Mesothelial cell of epicardium (in vitro differentiated cells): ENCODE measurements around the gene DHX38. TPM values are rescaled to one million over a fixed set of nuclear protein-coding genes. Genes with fewer than 3 reads are reported as not detected.

Source experiments
- DNase-seq, 2 experiments: peaks; one replicate each; pipeline ENCODE4 v3.0.0; 2021; ENCODE audit warnings: low spot score in 2 of 2; ENCODE audit not compliant: unreplicated experiment in 2 of 2
- H3K27ac Mint-ChIP-seq: 2 replicates; pipeline ENCODE4 v1.8.0; 2021; ENCODE audit warnings: mixed read lengths
- H3K27me3 Mint-ChIP-seq: 2 replicates; pipeline ENCODE4 v1.8.0; 2021; ENCODE audit warnings: low read depth, mixed read lengths
- H3K36me3 Mint-ChIP-seq: 2 replicates; pipeline ENCODE4 v1.8.0; 2021; ENCODE audit warnings: mixed read lengths
- H3K4me1 Mint-ChIP-seq: 2 replicates; pipeline ENCODE4 v1.8.0; 2021; ENCODE audit warnings: mixed read lengths
- H3K4me3 Mint-ChIP-seq: 2 replicates; pipeline ENCODE4 v1.8.0; 2021; ENCODE audit warnings: mild to moderate bottlenecking, moderate library complexity, mixed read lengths
- H3K9me3 Mint-ChIP-seq: 2 replicates; pipeline ENCODE4 v1.8.0; 2021; ENCODE audit warnings: mixed read lengths
- CTCF ChIP-seq: fragments of 200-600 bp; sonication (generic); IDR thresholded peaks from one replicate; pipeline ENCODE4 v1.5.0; 2021; ENCODE audit warnings: antibody characterized with exemption; ENCODE audit not compliant: unreplicated experiment
- total RNA-seq: library from RNA; stranded (reverse); gene quantifications from 3 replicates; pipeline ENCODE4 v1.2.1, GENCODE V29; 2021

The DHX38 gene
- total RNA-seq, 1 donor from 2014 or later, result 90.9 TPM

GRCh38 chr16:72142476-72142875, 48.8 kb downstream of the DHX38 start:
- no peak overlapping the region for H3K4me3 Mint-ChIP-seq
- no peak overlapping the region for H3K27ac Mint-ChIP-seq
- peaks cover 3% of the 10 kb centered on the region for H3K36me3 Mint-ChIP-seq
- DNase-seq, result no peak
- H3K9me3 Mint-ChIP-seq, result peaks cover under 1% of the 10 kb centered on the region
- no peaks in the 10 kb centered on the region for H3K4me1 Mint-ChIP-seq
- TF ChIP-seq CTCF, result no peak
- no peaks in the 10 kb centered on the region for H3K27me3 Mint-ChIP-seq

- no peak for TF ChIP-seq CTCF
- no peak overlapping the region for H3K27ac Mint-ChIP-seq
- H3K4me1 Mint-ChIP-seq, result no peaks in the 10 kb centered on the region
- H3K9me3 Mint-ChIP-seq, result peaks cover 3% of the 10 kb centered on the region
- no peak overlapping the region for H3K4me3 Mint-ChIP-seq
- no peaks in the 10 kb centered on the region for H3K27me3 Mint-ChIP-seq
- peaks cover 5% of the 10 kb centered on the region for H3K36me3 Mint-ChIP-seq
- DNase-seq, result no peak
Measured at GRCh38 chr16:72149676-72150464, 56.2 kb downstream of the DHX38 start.

- peaks cover 33% of the 10 kb centered on the region for H3K4me1 Mint-ChIP-seq
- no peak overlapping the region for H3K4me3 Mint-ChIP-seq
- no peak for TF ChIP-seq CTCF
- no peaks in the 10 kb centered on the region for H3K27me3 Mint-ChIP-seq
- H3K9me3 Mint-ChIP-seq, result peaks cover 8% of the 10 kb centered on the region
- no peak for DNase-seq
- peaks cover 4% of the 10 kb centered on the region for H3K36me3 Mint-ChIP-seq
- H3K27ac Mint-ChIP-seq, result peak overlapping the region; percentile 55
Measured at GRCh38 chr16:72159386-72159785, 65.7 kb downstream of the DHX38 start.

GRCh38 chr16:72159801-72160200, 66.2 kb downstream of the DHX38 start:
- Mint-ChIP-seq H3K27ac (peak overlapping the region; percentile 55), H3K36me3 (peaks cover 4% of the 10 kb centered on the region), H3K9me3 (peaks cover 8% of the 10 kb centered on the region), H3K4me3 (no peak overlapping the region), H3K4me1 (peaks cover 37% of the 10 kb centered on the region), H3K27me3 (no peaks in the 10 kb centered on the region)
- no peak for DNase-seq
- TF ChIP-seq CTCF, result no peak

- Mint-ChIP-seq H3K27me3 (no peaks in the 10 kb centered on the region), H3K4me3 (no peak overlapping the region), H3K27ac (no peak overlapping the region), H3K36me3 (peaks cover 4% of the 10 kb centered on the region), H3K4me1 (peaks cover 46% of the 10 kb centered on the region), H3K9me3 (peaks cover 11% of the 10 kb centered on the region)
- DNase-seq, result no peak
- TF ChIP-seq CTCF, result no peak
Measured at GRCh38 chr16:72162105-72162692, 68.6 kb downstream of the DHX38 start.

Other genes starting within 250 kb of the DHX38 start
- gene ATXN1L, start 247.9 kb upstream of the DHX38 start, total RNA-seq, result 31.6 to 32.5 TPM (median 31.9 TPM) in 3 replicates
- 25.2 to 28.8 TPM (median 27.1 TPM) in 3 replicates for gene ZNF821, start 209.7 kb upstream of the DHX38 start, total RNA-seq
- gene IST1, start 198.3 kb upstream of the DHX38 start, total RNA-seq, result 307 to 309 TPM (median 309 TPM) in 3 replicates
- 0.04 to 0.05 TPM in 2 of 3 replicates, not detected in the other for gene PKD1L3, start 93.4 kb upstream of the DHX38 start, total RNA-seq
- 9.2 to 11.7 TPM (median 11.5 TPM) in 3 replicates for gene DHODH, start 85.1 kb upstream of the DHX38 start, total RNA-seq
- not detected in 3 replicates for gene HP, start 39.3 kb upstream of the DHX38 start, total RNA-seq
- gene HPR, start 30.6 kb upstream of the DHX38 start, total RNA-seq, result 0.22 to 0.33 TPM (median 0.29 TPM) in 3 replicates
- 16.1 to 17.6 TPM (median 16.7 TPM) in 3 replicates for gene TXNL4B, start 227 bp upstream of the DHX38 start, total RNA-seq
- gene PMFBP1, start 78.3 kb downstream of the DHX38 start, total RNA-seq, result 3.7 to 5.7 TPM (median 4.9 TPM) in 3 replicates